GM23338 (cell line): ENCODE results near the gene SHISA8.

Source experiments
- CTCF ChIP-seq, 2 experiments: fragments of 200-600 bp in 1 of 2; sonication (generic) in 1 of 2; conservative IDR thresholded peaks; 2 replicates each; pipeline versions ENCODE4 v1.5.1 to v1.6.1; 2016 to 2017; ENCODE audit warnings: antibody characterized with exemption in 2 of 2, low read depth in 2 of 2, mild to moderate bottlenecking in 2 of 2, moderate library complexity in 1 of 2
- ETS1 ChIP-seq: IDR thresholded peaks from 2 replicates; pipeline ENCODE4 v1.6.1; 2016; ENCODE audit warnings: antibody characterized with exemption
- EZH2 ChIP-seq: fragments of 200-600 bp; sonication (generic); IDR thresholded peaks from one replicate; pipeline ENCODE4 v1.8.0; 2017; ENCODE audit warnings: antibody characterized with exemption, mild to moderate bottlenecking, low read depth; ENCODE audit not compliant: unreplicated experiment
- EZH2phosphoT487 ChIP-seq: fragments of 200-600 bp; sonication (generic); IDR thresholded peaks from one replicate; pipeline ENCODE4 v1.8.1; 2018; ENCODE audit warnings: antibody characterized with exemption; ENCODE audit not compliant: unreplicated experiment
- JUNB ChIP-seq: IDR thresholded peaks from one replicate; pipeline ENCODE4 v1.6.1; 2016; ENCODE audit warnings: antibody characterized with exemption; ENCODE audit not compliant: unreplicated experiment
- POLR2AphosphoS5 ChIP-seq: IDR thresholded peaks from 2 replicates; pipeline ENCODE4 v1.6.1; 2016; ENCODE audit warnings: antibody characterized with exemption, low read depth
- REST ChIP-seq: IDR thresholded peaks from one replicate; pipeline ENCODE4 v1.6.1; 2018; ENCODE audit warnings: antibody characterized with exemption; ENCODE audit not compliant: unreplicated experiment
- ZNF462 ChIP-seq: fragments of 250-450 bp; sonication (Bioruptor Pico); IDR thresholded peaks from 2 replicates; pipeline ENCODE4 v1.5.0; 2020; ENCODE audit warnings: mild to moderate bottlenecking, moderate library complexity

GRCh38 chr22:41902932-41903421, 11.9 kb downstream of the SHISA8 start:
- no peak for TF ChIP-seq CTCF (conservative IDR thresholded peaks at IDR 0.05; ENCODE audit: low read depth in 2 of 2)
- TF ChIP-seq EZH2: no peak
- TF ChIP-seq POLR2AphosphoS5: no peak; the same call in 1 of the 2 replicates
- no peak for TF ChIP-seq EZH2phosphoT487
- no peak for TF ChIP-seq JUNB
- no peak for TF ChIP-seq ZNF462
- no peak for TF ChIP-seq REST
- TF ChIP-seq ETS1: no peak
